Stimulated activated CD8-positive, alpha-beta memory T cell treated with anti-CD3 and anti-CD28 coated beads, Interleukin-15, amount 100 ng/mL, for 24 hours (primary cell): ENCODE data around the gene PYGL.
"Not testable (repeated sequence)": the region's sequence is repeated elsewhere in the genome, so short reads cannot be mapped to it uniquely, and the experiment has no call there.

Experiments used
- DNase-seq: peaks from one replicate; pipeline ENCODE4 v3.0.0-alpha.2; 2020; ENCODE audit warnings: low read depth

Gene PYGL

GRCh38 chr14:50954811-50955372 lies 10.6 kb upstream of the PYGL start:
- DNase-seq, result no peak

DNA sequence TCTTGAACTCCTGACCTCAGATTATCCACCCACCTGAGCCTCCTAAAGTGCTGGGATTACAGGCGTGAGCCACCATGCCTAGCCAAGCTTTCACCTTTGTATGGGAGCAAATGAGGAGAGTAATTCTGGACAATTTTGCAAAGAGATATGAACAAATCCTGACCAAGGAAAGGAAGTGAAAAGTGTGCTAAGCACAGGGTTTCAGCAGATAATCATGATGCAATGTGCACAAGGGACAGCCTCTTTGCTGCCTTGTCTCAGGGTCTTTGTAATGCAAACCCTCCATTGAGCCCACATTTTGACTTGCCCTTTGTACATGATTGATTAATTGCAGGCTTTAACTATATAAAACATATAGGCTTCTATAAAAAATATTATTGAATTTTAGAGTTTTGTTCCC lies 9.2 kb upstream of the PYGL start:
- no peak for DNase-seq

DNA sequence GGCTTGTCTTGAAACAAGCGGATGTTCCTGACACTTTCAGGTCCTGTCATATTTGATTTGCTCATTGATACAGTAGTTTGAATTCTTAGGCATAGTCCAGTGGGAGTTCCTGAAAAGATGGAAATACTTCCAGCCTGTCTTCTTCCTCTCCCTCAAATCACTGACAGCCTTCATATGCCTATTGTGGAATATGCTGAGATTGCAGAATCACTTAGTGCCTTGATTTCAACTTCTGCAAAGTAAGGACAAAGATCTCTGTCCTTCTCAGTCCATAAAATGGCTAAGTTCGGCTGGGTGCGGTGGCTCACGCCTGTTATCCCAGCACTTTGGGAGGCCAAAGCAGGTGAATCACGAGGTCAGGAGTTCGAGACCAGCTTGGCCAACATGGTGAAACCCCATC lies 6.7 kb upstream of the PYGL start:
- DNase-seq, result no peak

GRCh38 chr14:50948205-50948604 lies 3.9 kb upstream of the PYGL start:
- DNase-seq, result no peak

- no peak for DNase-seq
Measured at GRCh38 chr14:50947446-50947845, 3.2 kb upstream of the PYGL start.

- no peak for DNase-seq
Measured at GRCh38 chr14:50946234-50946935, 2.1 kb upstream of the PYGL start.

DNA sequence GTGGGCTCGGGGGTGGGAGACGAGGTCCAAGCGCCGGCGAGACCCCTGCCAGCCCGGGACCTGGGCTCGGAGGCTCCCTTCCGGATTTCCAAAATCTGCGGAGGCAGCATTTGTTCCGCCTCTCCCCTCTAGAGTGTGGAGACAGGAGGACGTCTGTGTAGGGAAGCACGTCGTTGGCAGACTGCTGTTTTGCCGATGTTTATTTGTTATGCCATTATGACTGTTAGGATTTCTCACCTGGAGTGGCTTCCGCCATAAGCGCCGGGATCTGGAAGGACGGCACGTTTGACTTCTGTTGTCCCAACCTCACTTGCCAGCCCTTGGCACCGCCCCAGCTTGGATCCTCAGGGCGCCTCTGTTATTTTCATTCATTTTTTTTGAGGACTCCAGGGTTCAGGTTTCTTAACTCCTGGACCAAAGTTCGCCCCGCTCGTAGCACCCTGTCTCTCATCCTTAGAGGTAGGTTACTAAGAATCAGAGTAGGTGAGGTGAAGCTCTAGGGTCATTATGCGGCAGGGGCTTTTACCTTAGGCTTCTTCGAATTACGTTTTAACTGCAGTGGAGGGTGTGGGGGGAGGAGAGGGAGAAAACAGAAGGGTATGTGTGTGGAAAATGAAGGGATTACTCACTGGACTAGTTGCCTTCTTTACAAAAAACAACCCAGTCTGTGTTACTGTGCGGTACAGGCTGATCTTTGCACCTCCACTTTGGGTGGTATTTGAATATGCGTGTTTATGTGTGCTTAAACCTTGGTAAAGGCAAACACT lies 547 bp upstream of the PYGL start:
- no peak for DNase-seq

- no peak for DNase-seq
Measured at GRCh38 chr14:50943261-50943942, 881 bp downstream of the PYGL start.

DNA sequence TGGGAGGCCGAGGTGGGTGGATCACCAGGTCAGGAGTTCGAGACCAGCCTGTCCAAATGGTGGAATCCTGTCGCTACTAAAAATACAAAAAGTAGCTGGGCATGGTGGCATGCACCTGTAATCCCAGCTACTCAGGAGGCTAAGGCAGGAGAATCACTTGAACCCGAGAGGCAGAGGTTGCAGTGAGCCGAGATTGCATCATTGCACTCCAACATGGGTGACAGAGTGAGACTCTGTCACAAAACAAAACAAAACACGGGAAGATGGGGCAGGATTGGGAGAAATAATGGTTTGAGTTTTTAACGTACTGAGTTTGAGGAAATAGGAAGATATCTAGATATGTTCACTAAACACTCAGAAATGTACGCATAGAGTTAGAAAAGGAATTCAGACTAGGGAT lies 2.6 kb downstream of the PYGL start:
- not testable (repeated sequence) for DNase-seq

GRCh38 chr14:50941151-50941550 lies 3.1 kb downstream of the PYGL start:
- DNase-seq, result no peak

DNA sequence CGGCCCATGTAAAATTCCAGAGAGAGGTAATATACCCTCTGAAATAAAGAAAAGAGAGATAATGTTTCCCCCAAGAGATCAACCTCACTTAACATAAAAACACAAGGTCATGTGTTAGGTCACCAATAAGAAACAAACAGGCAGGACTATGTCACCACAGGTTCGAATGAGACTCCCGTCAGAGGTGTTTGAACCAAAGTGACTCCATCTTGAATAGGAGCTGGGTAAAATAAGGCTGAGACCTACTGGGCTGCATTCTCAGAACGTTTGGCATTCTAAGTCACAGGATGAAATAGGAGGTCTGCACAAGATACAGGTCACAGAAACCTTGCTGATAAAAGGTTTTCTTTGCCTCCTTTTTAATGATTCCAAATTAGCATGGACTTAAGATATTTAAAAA lies 6.5 kb downstream of the PYGL start:
- DNase-seq, result no peak

- DNase-seq, result no peak
Measured at GRCh38 chr14:50937325-50937724, 7.0 kb downstream of the PYGL start.

- no peak for DNase-seq
Measured at GRCh38 chr14:50936882-50937281, 7.4 kb downstream of the PYGL start.

DNA sequence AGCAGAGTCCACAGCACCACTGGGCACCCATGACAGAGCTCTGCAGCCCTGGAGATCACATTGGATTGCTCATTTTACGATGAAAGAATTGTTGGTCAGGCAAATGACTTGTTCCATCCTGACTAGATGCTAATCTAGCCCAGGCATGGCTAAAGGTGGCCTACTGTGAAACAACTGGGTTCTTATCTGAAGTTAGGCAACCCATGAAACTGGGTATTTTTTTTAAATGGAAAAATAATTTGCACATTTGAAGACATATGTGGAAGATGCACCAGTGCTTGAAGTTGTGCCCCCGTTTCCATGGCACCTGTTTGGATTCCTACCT lies 8.3 kb downstream of the PYGL start:
- no peak for DNase-seq

DNA sequence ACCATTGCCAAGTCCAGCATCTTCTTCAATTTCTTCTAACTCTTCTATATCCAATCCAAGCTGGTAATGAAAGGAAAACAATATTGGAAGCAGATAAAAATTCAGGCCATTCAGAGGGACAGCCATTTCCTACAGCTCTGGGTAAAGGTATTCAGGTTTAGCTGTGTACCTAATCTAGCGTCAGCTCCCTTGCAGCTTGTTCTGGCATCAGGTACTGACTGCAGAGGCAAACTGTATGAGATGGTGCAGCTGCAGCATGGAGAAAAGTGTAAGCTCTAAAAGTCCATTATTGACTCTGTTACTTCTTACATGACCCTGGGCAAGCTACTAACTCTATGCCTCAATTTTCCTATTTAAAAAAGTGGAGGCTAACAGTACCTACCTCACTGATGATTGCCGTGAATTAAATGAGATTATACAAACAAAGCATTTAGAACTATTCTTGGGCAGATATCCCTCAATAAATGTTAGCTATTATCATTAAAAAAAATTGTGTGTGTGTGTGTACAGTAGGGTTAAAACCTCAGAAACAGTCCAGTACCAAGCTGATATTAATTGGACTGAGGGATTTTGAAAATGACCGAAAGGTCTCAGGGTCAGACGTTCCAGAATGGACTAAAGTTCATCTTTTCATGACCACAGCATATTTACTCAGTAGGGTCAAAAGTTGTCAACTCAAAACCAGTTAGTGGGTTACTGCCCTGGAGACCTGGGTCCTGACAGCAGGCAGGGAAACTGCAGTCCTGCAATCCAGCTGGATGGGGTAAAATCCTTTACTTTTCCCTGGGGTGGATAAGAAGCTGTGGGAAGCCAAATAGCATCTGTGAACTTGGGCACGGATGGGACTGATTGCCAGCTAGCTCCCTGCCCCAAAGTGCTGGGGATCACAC lies 8.9 kb downstream of the PYGL start:
- no peak for DNase-seq

DNA sequence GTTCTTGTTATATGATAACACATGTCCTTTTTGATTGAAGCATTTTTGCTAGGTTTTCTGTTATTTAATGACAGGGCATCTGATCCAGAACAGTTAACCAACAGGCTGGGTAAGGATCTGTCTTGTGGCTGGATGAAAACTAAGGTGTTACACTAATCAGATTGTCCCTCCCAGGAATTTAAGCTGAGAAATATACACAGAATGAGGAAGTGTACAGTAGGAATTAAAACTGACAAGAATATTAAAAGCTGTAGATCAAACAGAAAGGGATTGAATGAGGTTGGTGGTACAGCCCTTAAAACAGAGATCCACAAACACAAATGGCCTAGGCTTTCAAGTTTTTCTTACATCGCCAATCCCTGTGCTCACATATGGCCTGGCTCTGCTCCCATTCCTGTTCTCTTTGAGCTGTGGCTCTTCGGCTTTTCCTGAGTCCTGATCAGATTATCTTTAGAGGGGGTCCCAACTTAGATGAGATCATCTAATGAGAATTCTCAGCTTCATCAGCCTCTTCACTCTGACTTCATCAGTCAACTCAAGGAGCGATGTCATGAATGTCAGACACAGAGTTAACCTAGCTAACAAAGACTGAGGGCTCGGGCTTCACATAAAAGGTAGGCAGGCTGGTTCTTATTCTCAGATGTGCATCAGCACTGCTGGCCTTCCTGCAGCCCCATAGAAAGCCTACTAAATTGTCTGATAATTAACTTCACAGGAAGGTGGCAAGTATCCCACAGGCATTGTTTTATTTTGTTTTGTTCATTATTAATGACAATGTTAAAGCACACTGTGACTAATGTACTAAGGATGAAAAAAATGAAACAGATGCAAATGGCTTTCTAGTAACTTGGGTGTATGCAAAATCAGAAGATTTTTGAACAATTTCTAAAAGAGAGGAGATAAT lies 11.4 kb downstream of the PYGL start:
- DNase-seq, result no peak

- no peak for DNase-seq
Measured at GRCh38 chr14:50932156-50932555, 12.1 kb downstream of the PYGL start.

- DNase-seq, result no peak
Measured at GRCh38 chr14:50931559-50931958, 12.7 kb downstream of the PYGL start.

DNA sequence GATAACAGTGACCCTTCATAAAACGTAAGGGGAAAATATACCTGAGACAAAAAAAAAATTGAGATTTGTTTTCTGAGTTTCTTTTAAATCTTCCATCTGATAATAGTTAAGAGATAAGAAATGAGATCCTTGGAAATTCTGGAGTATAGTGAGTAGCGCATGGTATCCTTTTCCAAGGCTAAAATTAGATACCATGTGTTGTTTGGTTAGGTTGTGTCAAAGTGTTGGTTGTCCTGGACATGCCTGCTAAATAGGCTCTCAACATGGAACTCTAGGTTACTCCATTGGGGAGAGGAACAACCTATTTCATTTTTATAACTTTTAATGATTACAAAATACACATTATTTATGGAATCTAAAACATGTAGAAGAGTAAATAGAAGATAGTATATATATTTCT lies 14.8 kb downstream of the PYGL start:
- no peak for DNase-seq

- DNase-seq, result no peak
Measured at GRCh38 chr14:50928002-50928635, 16.2 kb downstream of the PYGL start.
